Peyer's patch (tissue), 4 donors: ENCODE data around the gene FMN1. TPM values are rescaled to one million over a fixed set of nuclear protein-coding genes. Genes with fewer than 3 reads are reported as not detected.

Experiments used
- DNase-seq, 3 donors: peaks; one replicate each; pipeline ENCODE4 v3.0.0-alpha.2; 2017 to 2019
- H3K27ac ChIP-seq, 4 donors: fragments of 200-600 bp; sonication (generic); one replicate each; pipeline ENCODE4 v1.5.1; 2016 to 2019
- H3K27me3 ChIP-seq, 2 donors: fragments of 200-600 bp; sonication (generic); one replicate each; pipeline ENCODE4 v1.5.1; 2019
- H3K36me3 ChIP-seq, 3 donors: fragments of 200-600 bp; sonication (generic); one replicate each; pipeline ENCODE4 v1.5.1; 2016 to 2019
- H3K4me1 ChIP-seq, 4 donors: fragments of 200-600 bp; sonication (generic); one replicate each; pipeline ENCODE4 v1.5.1; 2016 to 2019
- H3K4me3 ChIP-seq, 4 donors: fragments of 200-600 bp; sonication (generic); 1 replicate in 3 of 4; 2 replicates in 1 of 4; pipeline ENCODE4 v1.5.1; 2016 to 2019; ENCODE audit warnings: mild to moderate bottlenecking in 1 of 4
- H3K9me3 ChIP-seq, 4 donors: fragments of 200-600 bp; sonication (generic); one replicate each; pipeline ENCODE4 v1.5.1; 2016 to 2019; ENCODE audit warnings: mild to moderate bottlenecking in 1 of 4
- CTCF ChIP-seq, 6 experiments: fragments of 450-650 bp in 4 of 6; fragments of 200-600 bp in 2 of 6; sonication (generic) in 1 of 6; IDR thresholded peaks; one replicate each; pipeline ENCODE4 v1.5.1; 2017 to 2019; ENCODE audit warnings: antibody characterized with exemption in 6 of 6, mild to moderate bottlenecking in 3 of 6, moderate library complexity in 1 of 6
- POLR2A ChIP-seq, 2 donors: fragments of 450-650 bp; IDR thresholded peaks; one replicate each; pipeline ENCODE4 v1.5.1; 2017; ENCODE audit warnings: antibody characterized with exemption in 2 of 2, mild to moderate bottlenecking in 2 of 2, moderate library complexity in 2 of 2
- total RNA-seq, 4 donors: library from RNA; depleted of rRNA; stranded (reverse); fragments of >200 nt; gene quantifications; one replicate each; pipeline ENCODE4 v1.1.0, GENCODE V29; 2016

FMN1 gene
- total RNA-seq, 4 donors from 2014 or later: 15.4 to 57.8 (median 29.1) TPM

DNA sequence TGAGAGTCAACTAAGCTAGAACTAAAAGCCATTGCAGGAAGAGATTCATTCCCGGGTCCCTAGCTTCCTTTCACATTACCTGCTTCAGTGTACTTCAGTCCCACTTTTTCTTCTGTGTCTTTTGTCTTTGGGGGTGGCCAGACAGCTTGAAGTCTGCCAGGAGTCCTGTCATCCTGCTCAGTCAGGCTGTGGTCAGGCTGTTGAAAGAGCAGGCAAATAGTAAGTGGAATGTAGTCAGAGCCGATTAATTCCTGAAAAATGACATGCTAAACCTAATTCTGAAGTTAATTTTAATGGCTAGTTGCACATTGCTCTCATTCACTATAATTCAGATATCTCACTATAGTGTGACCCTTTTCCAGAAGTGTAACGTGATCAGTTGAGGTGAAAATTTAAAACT is 129.6 kb downstream of the FMN1 start:
- Histone ChIP-seq H3K36me3 (no peaks in the 10 kb centered on the region), H3K4me1 (peaks cover 0 to 19% (median 0%) of the 10 kb centered on the region in 4 donors), H3K4me3 (no peak overlapping the region), H3K27me3 (no peaks in the 10 kb centered on the region), H3K9me3 (peaks cover 0 to 3% (median 0%) of the 10 kb centered on the region in 4 donors), H3K27ac (no peak overlapping the region)
- DNase-seq: no peak
- TF ChIP-seq CTCF (IDR thresholded peaks at IDR 0.05): no peak
- no peak for TF ChIP-seq POLR2A (IDR thresholded peaks at IDR 0.05)

- Histone ChIP-seq H3K4me3 (no peak overlapping the region), H3K4me1 (peaks cover 0 to 4% (median 0%) of the 10 kb centered on the region in 4 donors), H3K36me3 (no peaks in the 10 kb centered on the region), H3K27ac (no peak overlapping the region), H3K9me3 (no peaks in the 10 kb centered on the region), H3K27me3 (no peaks in the 10 kb centered on the region)
- DNase-seq: no peak
- no peak for TF ChIP-seq CTCF (IDR thresholded peaks at IDR 0.05)
- no peak for TF ChIP-seq POLR2A (IDR thresholded peaks at IDR 0.05)
These were observed 135.3 kb downstream of the FMN1 start for GRCh38 chr15:33059184-33059583.

DNA sequence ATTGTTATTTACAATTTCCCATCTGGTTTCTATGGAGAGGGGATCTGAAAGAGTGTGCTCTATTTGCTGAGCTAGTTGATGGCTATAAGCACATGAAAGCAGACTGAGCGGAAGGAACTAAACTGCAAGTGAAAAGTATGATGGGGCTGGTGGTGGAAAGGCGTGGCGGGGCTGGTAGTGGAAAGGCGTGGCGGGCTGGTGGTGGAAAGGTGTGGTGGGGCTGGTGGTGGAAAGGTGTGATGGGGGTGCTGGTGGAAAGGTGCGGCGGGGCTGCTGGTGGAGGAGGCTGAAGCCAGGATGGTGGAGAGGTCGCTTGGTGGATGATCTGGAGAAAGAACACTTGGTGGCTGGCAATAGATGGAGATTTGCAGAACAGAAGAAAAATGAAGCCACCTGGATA is 136.7 kb downstream of the FMN1 start:
- TF ChIP-seq CTCF (IDR thresholded peaks at IDR 0.05): no peak
- TF ChIP-seq POLR2A (IDR thresholded peaks at IDR 0.05): no peak
- no peak overlapping the region for H3K27ac ChIP-seq
- no peaks in the 10 kb centered on the region for H3K27me3 ChIP-seq
- DNase-seq: no peak
- H3K4me3 ChIP-seq: no peak overlapping the region
- H3K4me1 ChIP-seq: peaks cover 0 to 4% (median 0%) of the 10 kb centered on the region in 4 donors
- no peaks in the 10 kb centered on the region for H3K36me3 ChIP-seq
- H3K9me3 ChIP-seq: no peaks in the 10 kb centered on the region

DNA sequence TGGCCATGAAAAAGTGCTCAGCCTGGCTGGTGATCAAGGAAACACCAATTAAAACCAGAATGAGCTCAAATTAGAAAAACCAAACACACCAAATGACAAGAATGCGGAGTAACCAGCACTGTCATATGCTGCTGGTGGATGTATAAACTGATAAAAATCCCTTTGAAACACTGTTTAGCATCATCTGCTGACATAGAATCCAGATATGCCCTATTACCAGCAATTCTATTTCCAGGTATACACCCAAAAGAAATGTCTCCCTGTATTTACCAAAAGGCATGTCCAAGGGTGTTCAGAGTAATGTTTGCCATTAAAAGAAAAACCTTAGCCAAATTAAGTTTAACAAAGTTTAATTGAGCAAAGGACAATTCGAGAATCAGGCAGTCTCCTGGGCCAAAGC is 138.6 kb downstream of the FMN1 start:
- Histone ChIP-seq H3K36me3 (no peaks in the 10 kb centered on the region), H3K4me1 (peaks cover 0 to 4% (median 0%) of the 10 kb centered on the region in 4 donors), H3K27ac (no peak overlapping the region), H3K4me3 (no peak overlapping the region), H3K9me3 (no peaks in the 10 kb centered on the region), H3K27me3 (no peaks in the 10 kb centered on the region)
- TF ChIP-seq POLR2A (IDR thresholded peaks at IDR 0.05): no peak
- TF ChIP-seq CTCF (IDR thresholded peaks at IDR 0.05): no peak
- DNase-seq: no peak

GRCh38 chr15:33051528-33051927 is 143.0 kb downstream of the FMN1 start:
- TF ChIP-seq CTCF (IDR thresholded peaks at IDR 0.05): no peak
- TF ChIP-seq POLR2A (IDR thresholded peaks at IDR 0.05): no peak
- Histone ChIP-seq H3K36me3 (no peaks in the 10 kb centered on the region), H3K9me3 (no peaks in the 10 kb centered on the region), H3K27ac (no peak overlapping the region), H3K4me3 (no peak overlapping the region), H3K27me3 (no peaks in the 10 kb centered on the region), H3K4me1 (no peaks in the 10 kb centered on the region)
- no peak for DNase-seq

DNA sequence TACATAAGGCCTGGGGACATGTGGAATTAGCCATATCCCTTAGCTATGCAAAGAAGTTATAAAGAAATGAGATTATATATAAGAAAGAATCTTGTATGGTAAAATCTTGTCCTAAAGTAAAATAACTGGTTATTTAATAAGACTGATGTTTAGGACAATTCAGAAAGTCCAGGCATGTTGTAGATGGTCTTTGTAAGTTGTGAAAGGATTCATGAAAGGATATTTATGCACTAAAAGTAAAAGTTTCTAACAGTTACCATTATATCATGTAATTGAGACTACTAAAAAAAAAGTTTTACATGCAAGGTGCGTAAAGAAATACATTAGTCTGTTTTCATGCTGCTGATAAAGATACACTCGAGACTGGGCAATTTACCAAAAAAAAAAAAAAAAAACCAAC is 146.3 kb downstream of the FMN1 start:
- no peaks in the 10 kb centered on the region for H3K27me3 ChIP-seq
- peaks cover 0 to 3% (median 0%) of the 10 kb centered on the region in 3 donors for H3K36me3 ChIP-seq
- H3K4me3 ChIP-seq: no peak overlapping the region
- H3K27ac ChIP-seq: no peak overlapping the region
- DNase-seq: no peak
- no peak for TF ChIP-seq POLR2A (IDR thresholded peaks at IDR 0.05)
- TF ChIP-seq CTCF (IDR thresholded peaks at IDR 0.05): no peak
- H3K4me1 ChIP-seq: no peaks in the 10 kb centered on the region
- peaks cover 0 to 7% (median 0%) of the 10 kb centered on the region in 4 donors for H3K9me3 ChIP-seq
